Fibroblast of mammary gland (primary cell): ENCODE results near the gene TARS3.
A peak's percentile ranks its signal among the peaks of the same experiment; 100 is the strongest.

Source experiments
- DNase-seq: peaks from one replicate; pipeline ENCODE4 v3.0.0-alpha.2; 2010; ENCODE audit warnings: low read depth
- H3K4me3 ChIP-seq: 2 replicates; pipeline ENCODE4 v1.5.1; 2011; ENCODE audit warnings: low read depth, mild to moderate bottlenecking, low read length, moderate library complexity; ENCODE audit not compliant: control insufficient read depth
- CTCF ChIP-seq: conservative IDR thresholded peaks from 2 replicates; pipeline ENCODE4 v1.5.1; 2011; ENCODE audit warnings: low read depth, low read length, inconsistent platforms; ENCODE audit not compliant: control insufficient read depth, insufficient read depth

TARS3 gene

GRCh38 chr15:101718896-101719295, 5.4 kb downstream of the TARS3 start:
- no peak for DNase-seq
- H3K4me3 ChIP-seq, result no peak overlapping the region
- no peak for TF ChIP-seq CTCF

GRCh38 chr15:101712078-101712477, 12.2 kb downstream of the TARS3 start:
- H3K4me3 ChIP-seq, result no peak overlapping the region
- no peak for DNase-seq
- no peak for TF ChIP-seq CTCF

- no peak for TF ChIP-seq CTCF
- no peak for DNase-seq
- H3K4me3 ChIP-seq, result no peak overlapping the region
Measured at GRCh38 chr15:101710806-101711205, 13.5 kb downstream of the TARS3 start.

GRCh38 chr15:101709466-101709865, 14.8 kb downstream of the TARS3 start:
- no peak overlapping the region for H3K4me3 ChIP-seq
- TF ChIP-seq CTCF, result no peak
- no peak for DNase-seq

- no peak for DNase-seq
- no peak for TF ChIP-seq CTCF
- no peak overlapping the region for H3K4me3 ChIP-seq
Measured at GRCh38 chr15:101707983-101708382, 16.3 kb downstream of the TARS3 start.

- H3K4me3 ChIP-seq, result no peak overlapping the region
- no peak for TF ChIP-seq CTCF
- no peak for DNase-seq
Measured at GRCh38 chr15:101702077-101702476, 22.2 kb downstream of the TARS3 start.

GRCh38 chr15:101698314-101698713, 26.0 kb downstream of the TARS3 start:
- peak; percentile 38 for DNase-seq
- no peak overlapping the region for H3K4me3 ChIP-seq
- no peak for TF ChIP-seq CTCF
